GM12874 (cell line): ENCODE data around the gene B3GALT4.

Experiments used
- CTCF ChIP-seq: IDR thresholded peaks from 2 replicates; pipeline ENCODE4 v1.5.1; 2011; ENCODE audit warnings: low read depth, mild to moderate bottlenecking, control low read depth, low read length, moderate library complexity; ENCODE audit not compliant: insufficient read depth

Gene B3GALT4

GRCh38 chr6:33312361-33313104 is 35.6 kb downstream of the B3GALT4 start:
- TF ChIP-seq CTCF = no peak

- TF ChIP-seq CTCF = no peak
Measured at GRCh38 chr6:33313105-33313708, 36.3 kb downstream of the B3GALT4 start.

DNA sequence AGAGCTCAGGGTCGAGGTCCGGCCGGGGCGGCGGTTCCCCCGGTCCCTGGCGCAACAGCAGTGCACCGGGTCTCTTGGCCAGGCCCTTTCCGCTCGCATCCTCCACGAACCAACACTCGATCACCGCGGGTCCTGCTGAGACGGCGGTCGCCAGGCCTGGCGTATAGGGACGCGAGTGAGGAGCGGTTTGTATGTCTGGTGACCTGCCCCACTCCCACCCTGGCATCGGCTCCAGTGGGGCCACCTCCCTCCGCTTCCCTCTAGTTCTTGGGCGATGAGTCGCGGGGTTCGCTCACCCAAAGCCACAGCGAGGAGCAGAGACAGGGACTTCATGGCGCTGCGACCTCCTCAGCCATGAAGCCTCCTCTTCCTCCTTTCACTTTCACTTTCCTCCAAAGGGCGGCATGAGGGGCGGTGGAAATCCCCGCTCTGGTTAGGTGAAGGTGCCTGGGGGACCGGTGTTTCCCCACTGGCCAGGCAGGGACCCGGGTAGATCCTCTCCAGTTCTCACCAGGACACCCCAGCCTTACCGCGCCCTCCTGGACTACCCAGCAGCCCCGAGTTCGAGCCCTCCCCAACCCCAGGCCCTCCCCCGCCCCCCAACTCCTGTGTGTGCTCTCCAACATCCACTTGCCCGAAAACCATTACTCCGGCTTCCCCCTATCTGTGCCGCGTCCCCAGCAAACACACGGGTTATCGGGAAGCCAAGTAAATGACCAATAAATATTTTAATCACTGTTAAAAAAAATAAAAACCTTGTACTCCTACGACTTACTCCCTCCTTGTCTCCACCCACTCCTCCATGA is 37.0 kb downstream of the B3GALT4 start, which contains the start of gene TAPBP:
TSS of gene TAPBP (minus strand) at position 370 of the 806 bp plus-strand sequence. CDS start at position 333, 37 bp downstream.
- TF ChIP-seq CTCF = no peak

- no peak for TF ChIP-seq CTCF
Measured at GRCh38 chr6:33314515-33314942, 37.6 kb downstream of the B3GALT4 start.

DNA sequence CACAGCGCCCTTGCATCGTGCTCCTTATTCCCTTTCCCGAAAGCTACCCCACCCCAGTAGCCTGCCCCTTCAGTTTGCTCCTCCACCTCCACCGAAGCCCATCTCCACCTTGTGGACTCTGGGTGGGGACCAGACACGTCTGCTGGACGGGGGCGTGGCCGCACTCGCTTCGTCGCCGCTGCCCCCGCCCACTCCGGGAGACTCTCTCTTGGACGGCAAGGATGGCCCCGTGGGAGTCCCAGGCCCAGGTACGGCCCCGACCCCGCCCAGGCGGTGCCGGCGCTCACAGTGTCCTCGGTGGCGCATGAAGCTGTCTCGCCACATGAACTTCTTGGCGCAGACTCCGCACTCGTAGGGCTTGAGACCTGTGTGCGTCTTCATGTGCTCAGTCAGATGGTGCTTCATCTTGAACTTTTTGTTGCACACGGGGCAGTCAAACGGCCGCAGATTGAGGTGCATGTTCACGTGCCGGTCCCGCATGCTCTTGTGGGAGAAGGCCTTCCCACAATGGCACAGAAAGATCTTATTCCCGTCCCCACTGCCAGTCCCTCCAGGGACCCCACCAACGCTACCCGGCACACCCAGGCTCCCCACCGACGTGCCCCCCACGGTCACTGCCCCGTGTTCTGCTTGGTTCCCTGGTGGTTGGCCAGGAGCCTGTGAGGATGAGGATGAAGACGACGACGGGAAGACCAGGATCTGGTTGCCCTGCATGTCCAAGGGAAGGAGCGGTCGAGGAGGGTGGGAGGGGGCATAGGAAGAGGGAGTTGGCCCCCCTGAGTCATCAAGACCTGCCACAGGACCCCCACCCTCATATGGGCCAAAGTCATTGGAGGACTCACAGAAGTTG is 38.2 kb downstream of the B3GALT4 start:
- TF ChIP-seq CTCF = no peak

GRCh38 chr6:33315793-33316602 is 39.1 kb downstream of the B3GALT4 start:
- no peak for TF ChIP-seq CTCF
